HEK293T (cell line): ENCODE measurements around the gene CFAP43.

Experiments
- BHLHE40 ChIP-seq: fragments of 450-650 bp; IDR thresholded peaks from 2 replicates; pipeline ENCODE4 v1.6.1; 2016; ENCODE audit warnings: mild to moderate bottlenecking, moderate library complexity, borderline replicate concordance
- CTBP1 ChIP-seq: fragments of 450-650 bp; IDR thresholded peaks from 2 replicates; pipeline ENCODE4 v1.6.1; 2016; ENCODE audit warnings: borderline replicate concordance
- FOXM1 ChIP-seq: fragments of 450-650 bp; IDR thresholded peaks from 2 replicates; pipeline ENCODE4 v1.6.1; 2017; ENCODE audit warnings: mild to moderate bottlenecking, borderline replicate concordance
- NFRKB ChIP-seq: fragments of 450-650 bp; IDR thresholded peaks from 2 replicates; pipeline ENCODE4 v1.6.1; 2016; ENCODE audit warnings: mild to moderate bottlenecking, moderate library complexity
- TARDBP ChIP-seq: fragments of 450-650 bp; IDR thresholded peaks from 2 replicates; pipeline ENCODE4 v1.6.1; 2016
- ZNF384 ChIP-seq: fragments of 450-650 bp; IDR thresholded peaks from 2 replicates; pipeline ENCODE4 v1.6.1; 2016

DNA sequence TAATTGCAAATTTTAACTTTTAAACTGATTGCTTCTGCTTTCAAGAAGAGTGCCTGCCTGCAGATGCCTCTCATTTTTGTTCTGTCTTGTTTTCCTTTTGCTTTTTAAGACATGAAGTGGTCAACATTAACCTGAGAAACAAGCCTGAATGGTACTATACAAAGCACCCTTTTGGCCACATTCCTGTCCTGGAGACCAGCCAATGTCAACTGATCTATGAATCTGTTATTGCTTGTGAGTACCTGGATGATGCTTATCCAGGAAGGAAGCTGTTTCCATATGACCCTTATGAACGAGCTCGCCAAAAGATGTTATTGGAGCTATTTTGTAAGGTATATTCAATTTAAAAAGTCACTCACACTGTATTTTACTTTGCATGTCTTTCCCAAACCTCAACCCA is 45.6 kb upstream of the CFAP43 start:
- TF ChIP-seq ZNF384, result no peak
- TF ChIP-seq BHLHE40, result no peak
- TF ChIP-seq TARDBP, result no peak
- no peak for TF ChIP-seq NFRKB
- no peak for TF ChIP-seq FOXM1
- TF ChIP-seq CTBP1, result no peak
